ENCODE data around the gene PEX7.

The PEX7 gene

DNA sequence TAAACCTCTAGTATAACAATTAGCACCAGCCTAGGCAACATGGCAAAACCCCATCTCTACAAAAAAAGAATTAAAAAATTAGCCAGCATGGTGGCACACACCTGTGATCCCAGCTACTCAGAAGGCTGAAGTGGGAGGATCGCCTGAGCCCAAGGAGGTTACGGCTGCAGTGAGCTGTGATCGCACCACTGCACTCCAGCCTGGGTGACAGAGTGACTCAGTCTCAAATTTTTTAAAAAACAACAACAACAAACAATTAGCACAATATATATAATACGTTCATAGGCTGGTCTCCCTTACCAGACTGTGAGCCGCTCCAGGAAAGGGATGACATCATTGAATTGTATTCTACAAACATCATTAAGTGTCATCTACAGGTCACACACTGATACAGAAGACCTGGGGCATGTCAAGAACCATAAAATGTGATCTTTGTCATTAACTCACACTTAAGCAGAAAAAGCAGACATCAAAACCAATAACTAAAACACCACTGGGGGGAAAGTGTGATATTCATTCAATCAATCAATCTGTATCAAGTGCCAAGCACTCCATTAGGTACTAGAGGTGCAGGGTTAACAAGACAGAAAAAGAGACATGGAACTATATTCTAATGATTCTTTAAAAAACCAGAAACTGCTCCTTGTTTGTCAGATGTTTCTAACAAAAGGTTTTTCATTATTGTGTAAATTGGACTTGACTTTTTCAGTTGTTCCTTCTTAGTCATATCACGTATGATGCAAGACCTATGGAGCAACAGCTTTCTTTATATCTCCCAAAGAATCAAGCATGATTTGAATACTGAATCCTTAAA lies 48.0 kb upstream of the PEX7 start:
- no peak overlapping the region for H3K4me2 ChIP-seq (ENCODE audit: low read depth, low read length, poor library complexity, severe bottlenecking)

DNA sequence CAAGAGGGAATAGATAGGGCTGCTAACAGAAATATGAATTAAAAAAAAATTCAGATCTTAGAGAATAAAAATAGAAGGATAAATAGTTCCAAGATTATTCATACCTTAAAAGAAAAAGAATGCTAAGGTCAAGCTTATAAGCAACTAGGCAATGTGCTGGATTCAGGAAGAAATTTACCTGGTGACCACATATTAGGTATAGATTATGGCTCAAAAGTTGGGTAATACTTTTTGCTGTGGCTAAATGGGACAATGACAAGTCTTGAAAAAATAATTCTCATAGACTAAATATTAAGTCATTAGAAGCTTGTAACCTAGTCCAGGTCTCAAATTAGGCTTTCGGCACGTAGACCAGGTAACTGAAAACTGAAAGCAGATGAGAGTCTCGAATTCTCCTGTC lies 47.3 kb upstream of the PEX7 start:
- Histone ChIP-seq H3K27me3 (ENCODE audit: insufficient read depth, low read length, poor library complexity, severe bottlenecking) (no peaks in the 10 kb centered on the region), H3F3A (ENCODE audit: low read depth) (no peaks in the 10 kb centered on the region), H4K20me1 (ENCODE audit: insufficient read depth, low read length, poor library complexity, severe bottlenecking) (no peaks in the 10 kb centered on the region), H3K9me2 (replicated peaks; ENCODE audit: low read depth, low read length) (no peaks in the 10 kb centered on the region), H3K36me3 (ENCODE audit: insufficient read depth, low read length) (no peaks in the 10 kb centered on the region), H2AFZ (ENCODE audit: low read length) (no peak overlapping the region), H3K9ac (ENCODE audit: low read depth, low read length, poor library complexity, severe bottlenecking) (no peak overlapping the region), H3K9me3 (ENCODE audit: insufficient read depth, low read depth, low read length) (no peaks in the 10 kb centered on the region), H3K79me2 (ENCODE audit: insufficient read depth, low read length) (no peaks in the 10 kb centered on the region), H3K4me1 (ENCODE audit: insufficient read depth, low read length, poor library complexity, severe bottlenecking) (no peaks in the 10 kb centered on the region), H3K4me2 (ENCODE audit: low read depth, low read length, poor library complexity, severe bottlenecking) (no peak overlapping the region), H3K4me3 (ENCODE audit: low read length, poor library complexity, severe bottlenecking) (no peak overlapping the region)
- TF ChIP-seq, protein P1, sequence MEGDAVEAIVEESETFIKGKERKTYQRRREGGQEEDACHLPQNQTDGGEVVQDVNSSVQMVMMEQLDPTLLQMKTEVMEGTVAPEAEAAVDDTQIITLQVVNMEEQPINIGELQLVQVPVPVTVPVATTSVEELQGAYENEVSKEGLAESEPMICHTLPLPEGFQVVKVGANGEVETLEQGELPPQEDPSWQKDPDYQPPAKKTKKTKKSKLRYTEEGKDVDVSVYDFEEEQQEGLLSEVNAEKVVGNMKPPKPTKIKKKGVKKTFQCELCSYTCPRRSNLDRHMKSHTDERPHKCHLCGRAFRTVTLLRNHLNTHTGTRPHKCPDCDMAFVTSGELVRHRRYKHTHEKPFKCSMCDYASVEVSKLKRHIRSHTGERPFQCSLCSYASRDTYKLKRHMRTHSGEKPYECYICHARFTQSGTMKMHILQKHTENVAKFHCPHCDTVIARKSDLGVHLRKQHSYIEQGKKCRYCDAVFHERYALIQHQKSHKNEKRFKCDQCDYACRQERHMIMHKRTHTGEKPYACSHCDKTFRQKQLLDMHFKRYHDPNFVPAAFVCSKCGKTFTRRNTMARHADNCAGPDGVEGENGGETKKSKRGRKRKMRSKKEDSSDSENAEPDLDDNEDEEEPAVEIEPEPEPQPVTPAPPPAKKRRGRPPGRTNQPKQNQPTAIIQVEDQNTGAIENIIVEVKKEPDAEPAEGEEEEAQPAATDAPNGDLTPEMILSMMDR (conservative IDR thresholded peaks at IDR 0.05; ENCODE audit: low read length) = no peak
- TF ChIP-seq EZH2phosphoT487 (IDR thresholded peaks at IDR 0.05; ENCODE audit: borderline replicate concordance) = no peak

More for the DNA sequence above, 48.0 kb upstream of the PEX7 start:
- Histone ChIP-seq H4K20me1 (ENCODE audit: insufficient read depth, low read length, poor library complexity, severe bottlenecking) (no peaks in the 10 kb centered on the region), H3K9me3 (ENCODE audit: insufficient read depth, low read depth, low read length) (no peaks in the 10 kb centered on the region), H3K36me3 (ENCODE audit: insufficient read depth, low read length) (no peaks in the 10 kb centered on the region), H3F3A (ENCODE audit: low read depth) (no peaks in the 10 kb centered on the region), H3K4me1 (ENCODE audit: insufficient read depth, low read length, poor library complexity, severe bottlenecking) (no peaks in the 10 kb centered on the region), H3K4me3 (ENCODE audit: low read length, poor library complexity, severe bottlenecking) (no peak overlapping the region), H3K9ac (ENCODE audit: low read depth, low read length, poor library complexity, severe bottlenecking) (no peak overlapping the region), H3K9me2 (replicated peaks; ENCODE audit: low read depth, low read length) (no peaks in the 10 kb centered on the region), H3K27me3 (ENCODE audit: insufficient read depth, low read length, poor library complexity, severe bottlenecking) (no peaks in the 10 kb centered on the region), H2AFZ (ENCODE audit: low read length) (no peak overlapping the region), H3K79me2 (ENCODE audit: insufficient read depth, low read length) (no peaks in the 10 kb centered on the region)
- TF ChIP-seq, protein P1 (conservative IDR thresholded peaks at IDR 0.05; ENCODE audit: low read length) = no peak
- TF ChIP-seq EZH2phosphoT487 (IDR thresholded peaks at IDR 0.05; ENCODE audit: borderline replicate concordance) = no peak

DNA sequence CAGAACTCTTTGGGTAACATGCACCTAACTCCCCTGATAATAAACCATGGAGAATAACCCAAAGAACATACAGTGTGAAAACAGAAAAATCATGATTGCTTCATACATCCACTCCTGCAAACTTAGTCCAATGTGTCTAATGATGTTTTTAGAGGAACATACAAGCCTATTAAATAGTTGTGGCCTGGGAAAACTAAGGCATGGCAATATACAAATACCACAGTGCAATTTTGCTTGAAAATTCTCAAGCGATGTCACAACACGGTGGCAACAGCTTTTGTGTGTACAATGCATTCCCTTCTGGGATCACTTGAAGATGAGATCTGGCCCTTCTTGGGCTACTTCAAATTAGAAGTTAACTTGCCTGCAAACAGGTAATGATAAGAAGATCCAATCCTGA lies 46.8 kb upstream of the PEX7 start:
- no peak overlapping the region for H3K4me2 ChIP-seq (ENCODE audit: low read depth, low read length, poor library complexity, severe bottlenecking)
- H4K20me1 ChIP-seq (ENCODE audit: insufficient read depth, low read length, poor library complexity, severe bottlenecking) = no peaks in the 10 kb centered on the region
- no peaks in the 10 kb centered on the region; the same call in 1 of the 2 replicates for H3F3A ChIP-seq (ENCODE audit: low read depth)
- no peak overlapping the region for H2AFZ ChIP-seq (ENCODE audit: low read length)
- no peaks in the 10 kb centered on the region for H3K79me2 ChIP-seq (ENCODE audit: insufficient read depth, low read length)
- H3K4me1 ChIP-seq (ENCODE audit: insufficient read depth, low read length, poor library complexity, severe bottlenecking) = no peaks in the 10 kb centered on the region
- no peak overlapping the region for H3K9ac ChIP-seq (ENCODE audit: low read depth, low read length, poor library complexity, severe bottlenecking)
- H3K4me3 ChIP-seq (ENCODE audit: low read length, poor library complexity, severe bottlenecking) = no peak overlapping the region
- no peaks in the 10 kb centered on the region for H3K36me3 ChIP-seq (ENCODE audit: insufficient read depth, low read length)
- H3K9me3 ChIP-seq (ENCODE audit: insufficient read depth, low read depth, low read length) = no peaks in the 10 kb centered on the region
- H3K27me3 ChIP-seq (ENCODE audit: insufficient read depth, low read length, poor library complexity, severe bottlenecking) = no peaks in the 10 kb centered on the region
- no peaks in the 10 kb centered on the region for H3K9me2 ChIP-seq (replicated peaks; ENCODE audit: low read depth, low read length)
- no peak for TF ChIP-seq EZH2phosphoT487 (IDR thresholded peaks at IDR 0.05; ENCODE audit: borderline replicate concordance)
- TF ChIP-seq, protein P1 (conservative IDR thresholded peaks at IDR 0.05; ENCODE audit: low read length) = no peak

Measured in Loucy (cell line).